ENCODE results near the gene PHLDA3.
"Not testable (repeated sequence)": the region's sequence is repeated elsewhere in the genome, so short reads cannot be mapped to it uniquely, and the experiment has no call there.

GRCh38 chr1:201472321-201472720 lies 3.3 kb upstream of the PHLDA3 start:
- not testable (repeated sequence) for TF ChIP-seq CTCF (IDR thresholded peaks at IDR 0.05; ENCODE audit: low read length); EZH2 (IDR thresholded peaks at IDR 0.05; ENCODE audit: borderline replicate concordance, low read length)
